H1 (cell line): ENCODE measurements around the gene ZNF785. TPM values are rescaled to one million over a fixed set of nuclear protein-coding genes. Genes with fewer than 3 reads are reported as not detected.

Experiments
- CTCF ChIA-PET: fragments of 300-600 bp; sonication (Branson Sonifier 250); formaldehyde crosslinking; loops from one replicate; lab custom pipeline; 2021; ENCODE audit not compliant: partially characterized antibody; lab: Charles Lee
- POLR2A ChIA-PET: fragments of 300-600 bp; sonication (Branson Sonifier 250); formaldehyde crosslinking; loops from one replicate; lab custom pipeline; 2021; ENCODE audit warnings: inconsistent platforms; ENCODE audit not compliant: partially characterized antibody; lab: Charles Lee
- DNase-seq, 2 experiments: peaks; one replicate each; pipeline versions ENCODE4 v3.0.0 to v3.0.0-alpha.2; 2010 to 2022; ENCODE audit warnings: low spot score in 2 of 2, low read depth in 1 of 2, mixed read lengths in 1 of 2
- FAIRE-seq: peaks from 2 replicates; lab custom pipeline; 2011; peaks lifted over from hg19 to GRCh38; lab: Jason Lieb, UNC
- H2AFZ ChIP-seq: 2 replicates; pipeline ENCODE4 v1.8.1; 2012; ENCODE audit warnings: low read length, inconsistent platforms
- H2AK5ac ChIP-seq: 2 replicates; pipeline ENCODE4 v1.6.1; 2013; ENCODE audit warnings: low read depth, low read length
- H2BK120ac ChIP-seq: replicated peaks from 2 replicates; pipeline ENCODE3; 2013; ENCODE audit warnings: low read depth, low read length, inconsistent platforms
- H2BK12ac ChIP-seq: 2 replicates; pipeline ENCODE4 v1.6.1; 2013; ENCODE audit warnings: low read depth, low read length
- H2BK15ac ChIP-seq: 2 replicates; pipeline ENCODE4 v1.6.1; 2013; ENCODE audit warnings: low read length
- H2BK20ac ChIP-seq: 2 replicates; pipeline ENCODE4 v1.6.1; 2013; ENCODE audit warnings: low read length
- H2BK5ac ChIP-seq: 2 replicates; pipeline ENCODE4 v1.6.1; 2013; ENCODE audit warnings: low read depth, low read length
- H3K14ac ChIP-seq: 2 replicates; pipeline ENCODE4 v1.6.1; 2013; ENCODE audit warnings: inconsistent platforms; ENCODE audit not compliant: insufficient read length
- H3K18ac ChIP-seq: 2 replicates; pipeline ENCODE4 v1.6.1; 2013; ENCODE audit warnings: low read length; ENCODE audit errors: extremely low read depth
- H3K23ac ChIP-seq: 2 replicates; pipeline ENCODE4 v1.6.1; 2013; ENCODE audit warnings: inconsistent platforms; ENCODE audit not compliant: insufficient read length
- H3K23me2 ChIP-seq: 2 replicates; pipeline ENCODE4 v1.6.1; 2013; ENCODE audit warnings: low read depth, low read length
- H3K27ac ChIP-seq: 2 replicates; pipeline ENCODE4 v1.6.1; 2011; ENCODE audit warnings: low read depth, low read length, inconsistent platforms
- H3K27me3 ChIP-seq, 4 experiments: replicated peaks in 1 of 4; 1 replicate in 1 of 4; 2 replicates in 3 of 4; pipeline versions ENCODE4 v1.6.1 to v1.8.1; 2011 to 2013; ENCODE audit warnings: low read length in 3 of 4, mild to moderate bottlenecking in 3 of 4, inconsistent platforms in 2 of 4, mixed read lengths in 2 of 4, moderate library complexity in 1 of 4; ENCODE audit not compliant: control insufficient read depth in 3 of 4, insufficient read depth in 3 of 4; ENCODE audit errors: extremely low read depth in 1 of 4
- H3K36me3 ChIP-seq, 4 experiments: 2 replicates each; pipeline versions ENCODE4 v1.6.1 to v1.8.1; 2011 to 2013; ENCODE audit warnings: mild to moderate bottlenecking in 4 of 4, low read length in 3 of 4, moderate library complexity in 2 of 4, control low read depth in 1 of 4, inconsistent platforms in 1 of 4; ENCODE audit not compliant: insufficient read depth in 4 of 4, control insufficient read depth in 2 of 4
- H3K4ac ChIP-seq: replicated peaks from 2 replicates; pipeline ENCODE3; 2013; ENCODE audit warnings: low read length, low read depth, mixed read lengths, inconsistent platforms; ENCODE audit not compliant: insufficient read length
- H3K4me1 ChIP-seq, 4 experiments: replicated peaks in 1 of 4; 1 replicate in 1 of 4; 2 replicates in 3 of 4; pipeline versions ENCODE4 v1.6.1 to v1.8.1; 2011 to 2013; ENCODE audit warnings: low read length in 3 of 4, inconsistent platforms in 2 of 4, mixed read lengths in 1 of 4; ENCODE audit not compliant: insufficient read depth in 4 of 4, control insufficient read depth in 3 of 4
- H3K4me2 ChIP-seq, 2 experiments: 2 replicates each; pipeline versions ENCODE4 v1.6.1 to v1.8.1; 2011 to 2013; ENCODE audit warnings: low read depth in 2 of 2, low read length in 2 of 2, control low read depth in 1 of 2, inconsistent platforms in 1 of 2, mild to moderate bottlenecking in 1 of 2; ENCODE audit not compliant: insufficient read depth in 1 of 2
- H3K4me3 ChIP-seq, 4 experiments: fragments of 200-600, 300-600 bp in 1 of 4; sonication (generic), shearing (Covaris generic), sonication (Bioruptor Twin) in 1 of 4; 2 replicates each; pipeline versions ENCODE4 v1.5.1 to v1.8.1; 2011 to 2016; ENCODE audit warnings: low read length in 4 of 4, low read depth in 3 of 4, control low read depth in 2 of 4, inconsistent platforms in 2 of 4, mild to moderate bottlenecking in 2 of 4, mixed read lengths in 1 of 4, moderate library complexity in 1 of 4; ENCODE audit not compliant: insufficient read depth in 2 of 4; ENCODE audit errors: extremely low read depth in 1 of 4
- H3K56ac ChIP-seq: replicated peaks from 2 replicates; pipeline ENCODE3; 2013; ENCODE audit warnings: low read depth, mild to moderate bottlenecking, mixed read lengths, low read length, inconsistent platforms; ENCODE audit not compliant: insufficient read length
- H3K79me1 ChIP-seq: 2 replicates; pipeline ENCODE4 v1.6.1; 2013; ENCODE audit warnings: low read depth, low read length, control low read depth
- H3K79me2 ChIP-seq, 2 experiments: 2 replicates each; pipeline versions ENCODE4 v1.6.1 to v1.8.1; 2012 to 2013; ENCODE audit warnings: low read length in 2 of 2, mild to moderate bottlenecking in 2 of 2, inconsistent platforms in 1 of 2; ENCODE audit not compliant: insufficient read depth in 2 of 2, control insufficient read depth in 1 of 2
- H3K9ac ChIP-seq, 4 experiments: replicated peaks in 1 of 4; 1 replicate in 1 of 4; 2 replicates in 3 of 4; pipeline versions ENCODE4 v1.6.1 to v1.8.1; 2011 to 2013; ENCODE audit warnings: low read depth in 3 of 4, low read length in 3 of 4, control low read depth in 2 of 4, mild to moderate bottlenecking in 2 of 4, moderate library complexity in 2 of 4, inconsistent platforms in 1 of 4; ENCODE audit errors: extremely low read depth in 1 of 4
- H3K9me3 ChIP-seq, 2 experiments: 2 replicates each; pipeline versions ENCODE4 v1.6.1 to v1.8.1; 2012 to 2013; ENCODE audit warnings: mild to moderate bottlenecking in 2 of 2, moderate library complexity in 2 of 2, control low read depth in 1 of 2, inconsistent platforms in 1 of 2, low read depth in 1 of 2, low read length in 1 of 2, mixed read lengths in 1 of 2; ENCODE audit not compliant: insufficient read depth in 2 of 2
- H4K20me1 ChIP-seq, 2 experiments: replicated peaks in 1 of 2; 2 replicates each; pipeline versions ENCODE3 to v1.8.1; 2011 to 2013; ENCODE audit warnings: inconsistent platforms in 2 of 2, low read length in 2 of 2, mild to moderate bottlenecking in 1 of 2; ENCODE audit not compliant: insufficient read depth in 2 of 2, control insufficient read depth in 1 of 2
- H4K5ac ChIP-seq: 2 replicates; pipeline ENCODE4 v1.6.1; 2013; ENCODE audit warnings: low read length, low read depth, mixed read lengths, inconsistent platforms; ENCODE audit not compliant: insufficient read length
- H4K8ac ChIP-seq: 2 replicates; pipeline ENCODE4 v1.8.0; 2013; ENCODE audit warnings: mild to moderate bottlenecking, moderate library complexity, low read length, inconsistent platforms; ENCODE audit not compliant: insufficient read depth; ENCODE audit errors: extremely low read depth
- H4K91ac ChIP-seq: replicated peaks from 2 replicates; pipeline ENCODE3; 2013; ENCODE audit warnings: low read length, mixed read lengths, inconsistent platforms; ENCODE audit not compliant: insufficient read length
- ASH2L ChIP-seq: fragments of 200-600, 300-600 bp; sonication (generic); IDR thresholded peaks from one replicate; pipeline ENCODE4 v1.7.1; 2017; ENCODE audit warnings: low read length
- BRCA1 ChIP-seq: IDR thresholded peaks from 2 replicates; pipeline ENCODE4 v1.6.1; 2012; ENCODE audit warnings: low read depth, low read length, improper control_type of control experiment
- CREB1 ChIP-seq: IDR thresholded peaks from 2 replicates; pipeline ENCODE4 v1.6.1; 2012; ENCODE audit warnings: inconsistent platforms
- TEAD4 ChIP-seq: IDR thresholded peaks from 2 replicates; pipeline ENCODE4 v1.6.1; 2012; ENCODE audit warnings: low read depth, low read length, inconsistent platforms, mixed read lengths
- ZNF274 ChIP-seq: IDR thresholded peaks from 2 replicates; pipeline ENCODE4 v1.7.0; 2012; ENCODE audit warnings: low read length, borderline replicate concordance; ENCODE audit errors: extremely low read depth
- WGBS, 2 experiments: shearing (Covaris generic) in 1 of 2; methylation state at CpG; one replicate each; pipeline versions ENCODE4 v1.1.6 to v1.1.7; 2013 to 2015; ENCODE audit warnings: low lambda C conversion rate in 2 of 2, mixed read lengths in 2 of 2, inconsistent platforms in 1 of 2, low coverage in 1 of 2, missing lambda C conversion rate in 1 of 2; ENCODE audit not compliant: insufficient replicate concordance in 2 of 2, insufficient coverage in 1 of 2, insufficient read length in 1 of 2; ENCODE audit errors: extremely low coverage in 1 of 2, missing lambda C conversion rate in 1 of 2; 5-methylcytosine and 5-hydroxymethylcytosine counted together
- polyA plus RNA-seq, 7 experiments: library from polyadenylated mRNA; depleted of rRNA in 3 of 7; stranded (reverse) in 5 of 7; unstranded in 2 of 7; fragments of >200 nt in 5 of 7; fragments of 200-250 nt in 2 of 7; gene quantifications; 1 replicate in 5 of 7; 2 replicates in 1 of 7; 4 replicates in 1 of 7; pipeline versions ENCODE4 v1.2.1 to v1.2.3, GENCODE V29; 2011 to 2013; ENCODE audit warnings: missing spikeins in 2 of 7, mixed read lengths in 2 of 7
- total RNA-seq: library from RNA; stranded (reverse); fragmentation: NEBNext Ultra II Directional; extraction: Animal tissue kit (Norgen Biotek cat#: 25700); gene quantifications from 2 replicates; pipeline ENCODE4 v1.2.1, GENCODE V29; 2021

ZNF785 gene
- total and polyA plus RNA-seq, 2 of the 8 experiments (the other 6 are each of a cell fraction or from before 2014, with no cell fraction given), result 8.6 to 12.9 TPM

DNA sequence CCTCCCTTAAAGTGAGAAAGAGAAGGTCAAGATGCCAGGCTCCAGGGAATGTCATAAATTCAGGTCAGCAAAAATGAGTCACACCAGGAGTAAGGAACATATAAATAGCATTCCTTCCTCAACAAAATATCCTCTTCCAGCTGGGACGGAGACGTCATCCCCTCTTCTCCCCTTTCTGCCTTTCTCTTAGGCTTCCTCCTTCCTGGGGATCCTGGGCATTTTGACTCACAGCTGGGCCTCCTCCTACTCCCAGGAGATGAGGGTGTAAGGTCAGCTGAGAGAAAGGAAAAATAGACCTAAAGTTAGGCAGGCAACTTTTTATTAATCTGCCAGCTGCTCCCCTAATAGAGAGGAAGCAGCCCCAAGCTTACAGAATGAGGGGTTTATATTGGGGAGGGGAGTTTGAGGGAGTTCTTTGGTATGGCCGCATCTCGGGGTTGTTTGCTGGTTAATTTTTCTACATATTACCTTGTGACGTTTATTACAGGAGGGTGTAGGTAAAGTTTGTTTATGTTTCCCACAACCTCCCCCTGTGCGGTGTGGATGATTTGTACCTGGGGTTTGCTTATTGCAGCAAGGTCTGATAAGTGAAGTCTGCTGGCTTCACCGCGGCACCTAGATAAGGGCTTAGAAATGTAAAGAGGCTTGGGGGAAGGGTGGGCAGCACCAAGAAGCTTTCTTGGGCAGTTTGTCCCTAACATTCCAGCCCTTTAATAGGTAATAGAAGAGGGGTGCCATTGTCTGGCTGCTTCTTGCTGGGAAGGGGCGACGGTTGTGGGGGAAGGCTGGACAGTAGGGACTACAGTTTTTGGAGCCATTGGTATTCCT, 43.8 kb downstream of the ZNF785 start:
- H2BK20ac ChIP-seq, result peak overlapping the region; percentile 35; the same call in 1 of the 2 replicates
- no peak overlapping the region for H3K56ac ChIP-seq
- H3K18ac ChIP-seq, result peak overlapping the region; percentile 24; the same call in 1 of the 2 replicates
- H3K27me3 ChIP-seq, result no peaks in the 10 kb centered on the region
- H2BK5ac ChIP-seq, result peak overlapping the region; percentile 49; the same call in 1 of the 2 replicates
- no peaks in the 10 kb centered on the region; a peak in 1 of 4 replicates for H3K79me2 ChIP-seq
- FAIRE-seq (no peak), DNase-seq (no peak)
- ChIA-PET CTCF (interaction anchor here (0.6 to 2.5 kb wide), 9 partner anchors 12 to 111 kb away, joined by 3 to 10 read pairs (median 4); partner anchors contain the start of genes DCTPP1 and ZNF764), POLR2A (interaction anchor here (0.7 to 3.5 kb wide), 11 partner anchors 9 to 95 kb away, joined by 3 to 22 read pairs (median 4); partner anchors contain the start of genes ZNF688, ZNF689, ZNF764 and ZNF768)
- H4K5ac ChIP-seq, result no peak overlapping the region
- no peak overlapping the region for H3K4ac ChIP-seq
- 0 out of 2 replicates have a peak overlapping the region, but pooled peaks have one; percentile 31 for H3K27ac ChIP-seq
- H3K9me3 ChIP-seq, result no peaks in the 10 kb centered on the region
- H4K8ac ChIP-seq, result no peak overlapping the region
- H3K4me3 ChIP-seq, result peak overlapping the region in 1 of 4 experiments; percentile 30; a peak in 2 of 8 replicates
- H2BK120ac ChIP-seq, result no peak overlapping the region
- peak; percentile 93 for TF ChIP-seq ASH2L
- no peak for TF ChIP-seq ZNF274
- no peak for TF ChIP-seq BRCA1
- no peak for TF ChIP-seq CREB1
- TF ChIP-seq TEAD4, result 0 out of 2 replicates have a peak, but pooled peaks have one; percentile 46
- no peaks in the 10 kb centered on the region for H4K20me1 ChIP-seq
- H3K79me1 ChIP-seq, result no peaks in the 10 kb centered on the region
- H2AK5ac ChIP-seq, result no peak overlapping the region
- peaks cover 5 to 22% (median 19%) of the 10 kb centered on the region in 4 experiments for H3K4me1 ChIP-seq
- no peak overlapping the region for H4K91ac ChIP-seq
- H2AFZ ChIP-seq, result no peak overlapping the region
- peaks cover 2% of the 10 kb centered on the region; the same call in 1 of the 2 replicates for H3K23me2 ChIP-seq
- peak overlapping the region; percentile 35; the same call in 1 of the 2 replicates for H2BK12ac ChIP-seq
- WGBS, 2 experiments, result 29% methylated on average over 10 of the region's 10 CpGs; no CpG with 5 or more reads in 1 of the 2 experiments
- H2BK15ac ChIP-seq, result no peak overlapping the region
- no peaks in the 10 kb centered on the region for H3K36me3 ChIP-seq
- no peak overlapping the region for H3K14ac ChIP-seq
- no peak overlapping the region for H3K9ac ChIP-seq
- H3K4me2 ChIP-seq, result peak overlapping the region; percentile 40 to 89
- no peak overlapping the region for H3K23ac ChIP-seq
